ENCODE data around the gene HIGD1B. TPM values are rescaled to one million over a fixed set of nuclear protein-coding genes. Genes with fewer than 3 reads are reported as not detected.
A peak's percentile ranks its signal among the peaks of the same experiment; 100 is the strongest.

The HIGD1B gene
- total RNA-seq, 2 experiments from 2014 or later, result not detected

DNA sequence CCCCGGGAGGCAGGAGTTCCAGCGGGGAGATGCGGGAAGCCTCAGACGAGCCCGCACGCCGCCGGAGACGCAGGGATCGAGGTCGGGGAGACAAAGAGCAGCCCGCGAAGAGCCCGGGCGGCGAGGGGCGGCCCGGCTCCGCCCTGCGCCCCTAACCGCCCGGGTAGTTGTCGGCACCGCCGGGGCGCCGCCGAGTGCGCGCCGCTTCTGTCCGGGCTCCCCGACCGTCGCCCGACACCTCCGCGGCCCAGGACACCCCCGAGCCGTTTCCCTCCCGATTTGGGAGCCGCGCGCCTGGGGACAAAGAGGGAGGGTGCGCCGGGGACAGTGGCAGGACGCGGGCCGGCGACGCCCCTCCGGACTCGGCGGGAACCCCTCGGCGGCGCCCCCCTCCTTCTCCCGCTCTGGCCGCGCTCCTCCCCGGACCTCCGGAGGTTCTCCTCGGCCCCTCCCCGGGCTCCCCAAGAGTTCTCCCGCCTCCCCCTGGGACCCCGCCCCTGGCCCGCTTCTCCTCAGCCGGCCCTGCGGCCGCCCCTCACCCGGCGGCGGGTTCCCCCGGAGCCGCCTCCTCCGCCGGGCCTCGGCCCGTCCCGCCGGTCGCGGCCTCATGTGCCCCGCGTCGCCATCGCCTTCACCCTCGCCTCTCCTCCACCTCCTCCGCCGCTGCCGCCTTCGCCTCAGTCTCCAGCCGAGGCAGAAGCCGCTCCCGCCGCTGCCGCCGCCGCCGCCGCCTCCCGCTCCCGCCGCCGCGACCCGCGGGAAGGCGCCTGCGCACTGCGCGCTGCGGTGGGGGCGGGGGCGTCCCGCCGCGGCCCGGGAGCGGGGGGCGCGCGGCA is 17.9 kb upstream of the HIGD1B start, which contains the start of gene GJC1:
GJC1 (minus strand) TSS at position 765 of the 836 bp plus-strand sequence. CDS start 24,470 bp downstream, outside the sequence.
- ChIA-PET CTCF (ENCODE audit: unreplicated experiment) (interaction anchor here (0.6 kb wide), 1 partner anchor 49 kb away, joined by 3 read pairs; no protein-coding TSS in a partner anchor), POLR2A (no interaction called here)
- H3K79me2 ChIP-seq (ENCODE audit: insufficient read depth, low read depth, low read length), result peaks cover 32% of the 10 kb centered on the region

DNA sequence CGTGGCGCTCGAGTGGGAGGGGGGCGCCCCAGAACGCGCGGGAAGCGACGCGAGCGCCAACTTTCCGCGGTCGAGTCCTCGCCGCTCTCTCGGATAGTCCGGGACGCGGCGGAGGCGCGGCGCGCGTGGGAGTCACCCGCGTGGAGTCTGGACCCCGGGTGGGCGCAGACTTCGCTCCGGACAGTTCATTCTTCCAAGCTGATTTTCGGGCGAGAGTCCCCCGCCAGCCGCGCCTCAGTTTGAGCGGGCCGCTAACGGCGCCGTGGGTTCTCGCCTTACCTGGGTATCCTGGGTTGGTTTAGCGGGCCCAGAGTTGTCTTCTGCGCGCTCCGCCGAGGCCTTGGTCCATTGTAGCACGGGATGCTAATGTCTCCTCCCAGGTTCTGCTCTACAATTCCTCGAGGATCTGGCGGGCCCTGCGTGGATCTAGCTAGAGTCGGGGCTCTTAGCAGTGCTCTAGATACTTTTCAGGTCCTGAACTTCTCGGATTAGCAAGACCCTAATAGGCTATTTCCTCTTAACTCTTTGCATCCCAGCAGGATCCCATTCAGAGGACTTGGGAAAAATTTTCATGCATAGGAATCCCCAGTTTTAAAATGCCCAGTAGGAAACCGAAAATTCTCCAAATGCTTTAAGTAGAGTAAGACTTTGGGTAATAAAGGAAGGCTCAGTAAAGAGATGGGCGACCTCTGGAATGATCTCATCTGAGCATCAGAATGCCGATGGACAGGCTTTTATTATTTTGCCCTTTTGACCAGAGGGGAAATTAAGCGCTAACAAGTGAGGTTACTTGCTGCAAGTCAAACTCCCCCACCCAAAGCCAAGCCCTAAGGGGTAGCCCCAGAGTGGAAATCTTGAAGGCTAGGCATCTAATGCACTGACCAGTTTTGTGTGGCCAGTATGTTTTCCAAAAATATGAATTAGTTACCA is 17.1 kb upstream of the HIGD1B start:
- Histone ChIP-seq H3K9me2 (ENCODE audit: insufficient read depth, low read length) (no peaks in the 10 kb centered on the region), H3K4me3 (ENCODE audit: low read depth, low read length, poor library complexity, severe bottlenecking) (peak overlapping the region; percentile 84), H3K4me1 (ENCODE audit: insufficient read depth, low read length, poor library complexity, severe bottlenecking) (peaks cover 25% of the 10 kb centered on the region), H3K4me2 (ENCODE audit: low read length) (peak overlapping the region; percentile 76), H4K20me1 (ENCODE audit: insufficient read depth, low read length) (peaks cover 12% of the 10 kb centered on the region), H2AFZ (ENCODE audit: low read length) (peak overlapping the region; percentile 98), H3K79me2 (ENCODE audit: insufficient read depth, low read depth, low read length) (peaks cover 31% of the 10 kb centered on the region), H3K27ac (ENCODE audit: low read depth, low read length, poor library complexity, severe bottlenecking) (peak overlapping the region; percentile 18), H3K36me3 (ENCODE audit: insufficient read depth, low read length) (no peaks in the 10 kb centered on the region), H3K9me3 (ENCODE audit: low read length) (no peaks in the 10 kb centered on the region)
- ChIA-PET POLR2A (no interaction called here), CTCF (ENCODE audit: unreplicated experiment) (interaction anchor here (0.6 kb wide), 1 partner anchor 50 kb away, joined by 3 read pairs; no protein-coding TSS in a partner anchor)
- peak; percentile 51 for DNase-seq (ENCODE audit: low spot score)
- TF ChIP-seq CTCF (conservative IDR thresholded peaks at IDR 0.05; ENCODE audit: low read length) (no peak), EZH2phosphoT487 (IDR thresholded peaks at IDR 0.05; ENCODE audit: borderline replicate concordance, low read depth, low read length) (no peak)
- intact Hi-C loops (cut with micrococcal nuclease; ENCODE audit: unreplicated experiment), result no loop called here
- BruUV-seq (replicated peaks), result no TSS peak

More for the DNA sequence above, 17.9 kb upstream of the HIGD1B start, which contains the start of gene GJC1:
- Histone ChIP-seq H3K9me3 (ENCODE audit: low read length) (no peaks in the 10 kb centered on the region), H3K27ac (ENCODE audit: low read depth, low read length, poor library complexity, severe bottlenecking) (peak within 1 kb of the TSS; percentile 36), H3K4me3 (ENCODE audit: low read depth, low read length, poor library complexity, severe bottlenecking) (peak within 1 kb of the TSS; percentile 84), H3K4me1 (ENCODE audit: insufficient read depth, low read length, poor library complexity, severe bottlenecking) (peaks cover 25% of the 10 kb centered on the region), H4K20me1 (ENCODE audit: insufficient read depth, low read length) (peaks cover 12% of the 10 kb centered on the region), H2AFZ (ENCODE audit: low read length) (peak within 1 kb of the TSS; percentile 98), H3K4me2 (ENCODE audit: low read length) (peak within 1 kb of the TSS; percentile 76), H3K9me2 (ENCODE audit: insufficient read depth, low read length) (no peaks in the 10 kb centered on the region), H3K36me3 (ENCODE audit: insufficient read depth, low read length) (no peaks in the 10 kb centered on the region)
- peak; percentile 62 for DNase-seq (ENCODE audit: low spot score)
- no TSS peak for BruUV-seq (replicated peaks)
- intact Hi-C loops (cut with micrococcal nuclease; ENCODE audit: unreplicated experiment), result loop anchor here (2.0 kb wide), 1 partner anchor 55 kb away; no protein-coding TSS in a partner anchor
- TF ChIP-seq EZH2phosphoT487 (IDR thresholded peaks at IDR 0.05; ENCODE audit: borderline replicate concordance, low read depth, low read length) (no peak), CTCF (conservative IDR thresholded peaks at IDR 0.05; ENCODE audit: low read length) (no peak)

All from OCI-LY7 (cell line).